Naive thymus-derived CD8-positive, alpha-beta T cell (primary cell): ENCODE measurements around the gene MUL1. TPM values are rescaled to one million over a fixed set of nuclear protein-coding genes. Genes with fewer than 3 reads are reported as not detected.
"Not testable (repeated sequence)": the region's sequence is repeated elsewhere in the genome, so short reads cannot be mapped to it uniquely, and the experiment has no call there.

Experiments used
- ATAC-seq, 2 donors: fragments of 150-1000 bp; cut with Tn5 transposase in 1 of 2; sonication (Bioruptor Pico), chemical (Tn5 transposase) in 1 of 2; 1 replicate in 1 of 2; 2 replicates in 1 of 2; pipeline ENCODE4 v1.10.0; 2021; ENCODE audit warnings: mild to moderate bottlenecking in 2 of 2, moderate library complexity in 2 of 2
- POLR2A ChIA-PET: fragments of 350-600 bp; sonication (Branson Sonifier 250); formaldehyde crosslinking; loops from one replicate; lab custom pipeline; 2021; ENCODE audit warnings: antibody characterized with exemption; lab: Charles Lee
- DNase-seq, 10 donors: peaks; one replicate each; pipeline versions ENCODE4 v3.0.0 to v3.0.0-alpha.2; 2020 to 2022
- H3K27ac Mint-ChIP-seq, 10 donors: one replicate each; pipeline ENCODE4 v1.8.0; 2020 to 2022; ENCODE audit warnings: mild to moderate bottlenecking in 10 of 10, mixed read lengths in 10 of 10, moderate library complexity in 4 of 10, inconsistent platforms in 1 of 10
- H3K27me3 Mint-ChIP-seq, 5 donors: one replicate each; pipeline ENCODE4 v1.8.0; 2021 to 2022; ENCODE audit warnings: mixed read lengths in 5 of 5
- H3K36me3 Mint-ChIP-seq, 3 donors: one replicate each; pipeline ENCODE4 v1.8.0; 2020 to 2022; ENCODE audit warnings: mixed read lengths in 3 of 3, mild to moderate bottlenecking in 2 of 3, inconsistent platforms in 1 of 3
- H3K4me1 Mint-ChIP-seq, 4 donors: one replicate each; pipeline ENCODE4 v1.8.0; 2021 to 2022; ENCODE audit warnings: mixed read lengths in 4 of 4
- H3K4me3 Mint-ChIP-seq, 10 donors: one replicate each; pipeline ENCODE4 v1.8.0; 2020 to 2022; ENCODE audit warnings: mild to moderate bottlenecking in 10 of 10, mixed read lengths in 10 of 10, moderate library complexity in 6 of 10, inconsistent platforms in 1 of 10
- H3K9me3 Mint-ChIP-seq, 9 donors: one replicate each; pipeline ENCODE4 v1.8.0; 2020 to 2022; ENCODE audit warnings: mixed read lengths in 9 of 9, mild to moderate bottlenecking in 3 of 9, inconsistent platforms in 1 of 9, moderate library complexity in 1 of 9
- polyA plus RNA-seq, 3 donors: library from polyadenylated mRNA; unstranded; fragments of 300-500 nt; fragmentation: Illumina TruSeq; gene quantifications; one replicate each; pipeline ENCODE4 v1.2.3, GENCODE V29; 2021
- total RNA-seq, 8 experiments: library from RNA in 2 of 8; stranded (reverse) in 2 of 8; gene quantifications; one replicate each; pipeline ENCODE4 v1.2.3 and lab custom pipeline; 2021 to 2026

MUL1 gene
- total and polyA plus RNA-seq, 5 experiments from 2014 or later = 17.4 to 36.2 (median 23.4) TPM

DNA sequence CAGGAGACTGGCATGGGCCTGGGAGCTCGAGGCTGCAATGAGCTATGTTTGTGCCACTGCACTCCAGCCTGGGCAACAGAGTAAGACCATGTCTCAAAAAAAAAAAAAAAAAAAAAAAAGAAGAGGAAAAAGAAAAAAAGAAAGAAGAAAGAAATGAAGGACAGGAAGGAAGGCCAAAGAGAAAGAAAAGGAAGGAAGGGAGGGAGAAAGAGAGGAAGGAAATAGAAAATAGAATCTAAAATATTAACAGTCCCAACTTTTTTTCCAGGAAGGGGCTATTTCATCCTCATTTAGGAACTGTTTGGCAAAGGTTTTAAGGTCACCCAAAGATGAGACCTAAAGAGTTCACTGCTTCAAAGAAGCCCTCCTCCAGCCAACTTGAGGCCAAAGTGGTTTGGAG is 2.5 kb downstream of the MUL1 start:
- no peaks in the 10 kb centered on the region for H3K9me3 Mint-ChIP-seq
- POLR2A ChIA-PET = interaction anchor here (1.7 kb wide), 1 partner anchor 19 kb away, joined by 4 read pairs; the partner anchor contains the start of gene CAMK2N1
- no peaks in the 10 kb centered on the region for H3K27me3 Mint-ChIP-seq
- DNase-seq (no peak), ATAC-seq (no peak)
- peak overlapping the region in 3 of 10 donors; percentile 68 to 97 (median 71) for H3K27ac Mint-ChIP-seq
- peaks cover 11 to 40% (median 35%) of the 10 kb centered on the region in 4 donors for H3K4me1 Mint-ChIP-seq
- H3K4me3 Mint-ChIP-seq = peak overlapping the region in 7 of 10 donors; percentile 8 to 58 (median 38)
- peaks cover 0 to 35% (median 7%) of the 10 kb centered on the region in 3 donors for H3K36me3 Mint-ChIP-seq

- ATAC-seq (no peak), DNase-seq (no peak)
- Mint-ChIP-seq H3K27ac (no peak overlapping the region), H3K4me3 (no peak overlapping the region), H3K27me3 (no peaks in the 10 kb centered on the region), H3K9me3 (no peaks in the 10 kb centered on the region), H3K4me1 (peaks cover 5 to 28% (median 18%) of the 10 kb centered on the region in 4 donors), H3K36me3 (peaks cover 0 to 63% (median 11%) of the 10 kb centered on the region in 3 donors)
- POLR2A ChIA-PET = no interaction called here
These were observed 7.2 kb downstream of the MUL1 start for GRCh38 chr1:20500716-20501115.

DNA sequence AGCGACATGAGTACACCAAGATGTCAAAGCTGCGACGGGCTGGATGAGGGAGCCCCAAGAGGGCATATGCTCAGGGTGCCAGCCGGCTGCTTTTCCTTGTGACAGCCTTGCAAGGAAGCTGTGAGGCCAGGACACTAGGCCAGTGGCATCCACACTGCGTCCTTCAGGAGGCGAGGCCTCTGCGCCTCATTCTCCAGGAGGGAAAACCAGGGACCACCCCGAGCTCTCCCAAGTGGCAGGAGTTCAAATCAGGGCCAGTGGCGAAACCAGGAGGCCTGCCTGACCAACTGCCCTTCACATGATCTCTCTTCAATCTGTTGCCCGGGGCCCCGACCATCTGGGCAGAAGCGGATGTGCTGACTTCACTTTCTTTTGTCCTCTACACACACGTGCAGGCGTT is 8.2 kb downstream of the MUL1 start:
- peaks cover 0 to 60% (median 11%) of the 10 kb centered on the region in 3 donors for H3K36me3 Mint-ChIP-seq
- DNase-seq = no peak
- H3K27me3 Mint-ChIP-seq = no peaks in the 10 kb centered on the region

DNA sequence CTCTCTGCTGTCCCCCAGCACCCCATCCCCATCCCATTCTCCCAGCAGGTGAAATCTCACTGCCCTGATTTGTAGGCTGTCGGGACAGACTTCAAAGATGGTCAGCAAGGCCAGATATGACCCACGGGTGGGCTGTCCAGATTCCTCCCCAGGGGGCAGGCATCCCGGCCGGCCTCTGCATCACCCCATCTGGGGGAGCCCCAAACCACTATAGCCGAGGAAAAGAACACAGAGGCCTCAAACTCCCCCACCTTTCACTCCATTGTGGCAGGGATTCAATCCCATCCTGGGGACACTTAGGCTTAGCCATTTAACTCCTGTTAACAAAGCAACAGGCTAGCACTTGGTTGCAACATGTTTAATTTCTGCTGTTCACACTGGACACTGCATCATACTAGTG is 8.8 kb downstream of the MUL1 start:
- peaks cover 0 to 57% (median 11%) of the 10 kb centered on the region in 3 donors for H3K36me3 Mint-ChIP-seq
- no peaks in the 10 kb centered on the region for H3K27me3 Mint-ChIP-seq
- H3K27ac Mint-ChIP-seq = peak overlapping the region in 1 of 10 donors; percentile 82
- DNase-seq = no peak
- H3K4me3 Mint-ChIP-seq = no peak overlapping the region
- POLR2A ChIA-PET = interaction anchor here (0.6 kb wide), 1 partner anchor 60 kb away, joined by 3 read pairs; no protein-coding TSS in a partner anchor
- peaks cover 1 to 15% (median 5%) of the 10 kb centered on the region in 4 donors for H3K4me1 Mint-ChIP-seq
- H3K9me3 Mint-ChIP-seq = no peaks in the 10 kb centered on the region
- no peak for ATAC-seq

More for the DNA sequence above, 8.2 kb downstream of the MUL1 start:
- Mint-ChIP-seq H3K27ac (no peak overlapping the region), H3K4me1 (peaks cover 4 to 19% (median 10%) of the 10 kb centered on the region in 4 donors), H3K9me3 (no peaks in the 10 kb centered on the region), H3K4me3 (no peak overlapping the region)
- ATAC-seq = no peak
- POLR2A ChIA-PET = interaction anchor here (0.6 kb wide), 1 partner anchor 60 kb away, joined by 3 read pairs; no protein-coding TSS in a partner anchor

DNA sequence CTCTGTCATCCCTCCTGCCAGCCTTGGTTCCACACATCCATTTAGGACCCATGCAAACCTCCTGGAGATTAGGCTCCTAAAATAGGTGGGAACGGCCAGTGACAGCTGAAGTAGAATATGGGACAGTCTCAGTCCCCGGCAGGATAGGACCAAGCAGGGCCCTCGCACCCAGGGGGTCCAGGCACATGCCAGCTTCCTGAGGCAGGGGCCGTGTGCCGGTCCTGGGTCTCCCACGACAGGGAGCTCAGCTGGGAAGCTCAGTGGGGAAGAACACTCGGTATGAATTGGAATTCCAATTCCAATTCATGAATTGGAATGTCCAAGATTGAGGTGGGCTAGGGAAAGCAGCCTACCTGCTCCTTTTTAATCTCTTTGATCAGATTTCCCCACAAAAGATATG is 9.8 kb downstream of the MUL1 start:
- H3K27ac Mint-ChIP-seq = no peak overlapping the region
- H3K9me3 Mint-ChIP-seq = no peaks in the 10 kb centered on the region
- peaks cover 0 to 51% (median 11%) of the 10 kb centered on the region in 3 donors for H3K36me3 Mint-ChIP-seq
- no peak overlapping the region for H3K4me3 Mint-ChIP-seq
- POLR2A ChIA-PET = no interaction called here
- ATAC-seq (no peak), DNase-seq (no peak)
- no peaks in the 10 kb centered on the region for H3K27me3 Mint-ChIP-seq
- H3K4me1 Mint-ChIP-seq = peaks cover 0 to 10% (median 2%) of the 10 kb centered on the region in 4 donors

GRCh38 chr1:20497506-20497905 is 10.4 kb downstream of the MUL1 start:
- Mint-ChIP-seq H3K27ac (no peak overlapping the region), H3K9me3 (no peaks in the 10 kb centered on the region), H3K27me3 (no peaks in the 10 kb centered on the region), H3K4me3 (no peak overlapping the region), H3K4me1 (peaks cover 0 to 10% (median 2%) of the 10 kb centered on the region in 4 donors), H3K36me3 (peaks cover 0 to 47% (median 11%) of the 10 kb centered on the region in 3 donors)
- POLR2A ChIA-PET = no interaction called here
- no peak for DNase-seq
- ATAC-seq = no peak

DNA sequence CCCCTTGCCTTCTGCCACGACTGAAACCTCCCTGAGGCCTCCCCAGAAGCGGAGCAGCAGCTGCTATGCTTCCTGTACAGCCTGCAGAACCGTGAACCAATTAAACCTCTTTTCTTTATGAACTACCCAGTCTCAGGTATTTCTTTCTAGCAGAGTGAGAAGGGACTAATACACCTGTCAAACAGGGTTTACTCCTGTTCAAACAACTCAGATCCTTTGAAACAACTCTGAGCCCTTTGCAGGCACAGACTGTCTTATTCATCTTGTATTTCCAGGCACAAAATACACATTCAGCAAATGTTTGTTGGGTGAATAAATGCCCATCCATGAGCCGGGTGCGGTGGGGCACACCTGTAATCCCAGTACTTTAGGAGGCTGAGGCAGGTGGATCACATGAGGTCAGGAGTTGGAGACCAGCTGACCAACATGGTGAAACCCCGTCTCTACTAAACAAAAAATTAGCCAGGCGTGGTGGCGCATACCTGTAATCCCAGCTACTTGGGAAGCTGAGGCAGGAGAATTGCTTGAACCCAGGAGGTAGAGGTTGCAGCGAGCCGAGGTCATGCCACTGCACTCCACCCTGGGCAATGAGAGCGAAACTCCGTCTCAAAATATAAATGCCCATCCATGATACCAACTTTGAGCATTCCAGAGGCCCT is 11.1 kb downstream of the MUL1 start:
- POLR2A ChIA-PET, H3K4me3 Mint-ChIP-seq, H3K9me3 Mint-ChIP-seq, H3K27me3 Mint-ChIP-seq, DNase-seq, ATAC-seq, H3K4me1 Mint-ChIP-seq: not testable (repeated sequence)
- Mint-ChIP-seq H3K27ac (peak overlapping the region in 3 of 10 donors; percentile 19 to 62 (median 39)), H3K36me3 (peaks cover 0 to 42% (median 11%) of the 10 kb centered on the region in 3 donors)

- H3K4me3 Mint-ChIP-seq = no peak overlapping the region
- peaks cover 0 to 10% (median under 1%) of the 10 kb centered on the region in 4 donors for H3K4me1 Mint-ChIP-seq
- DNase-seq (no peak), ATAC-seq (no peak)
- no peaks in the 10 kb centered on the region for H3K27me3 Mint-ChIP-seq
- peak overlapping the region in 5 of 10 donors; percentile 19 to 62 (median 48) for H3K27ac Mint-ChIP-seq
- POLR2A ChIA-PET = no interaction called here
- H3K36me3 Mint-ChIP-seq = peaks cover 0 to 36% (median 10%) of the 10 kb centered on the region in 3 donors
- H3K9me3 Mint-ChIP-seq = no peaks in the 10 kb centered on the region
These were observed 11.7 kb downstream of the MUL1 start for GRCh38 chr1:20496241-20496661.

- no peaks in the 10 kb centered on the region for H3K9me3 Mint-ChIP-seq
- H3K4me3 Mint-ChIP-seq = no peak overlapping the region
- H3K27me3 Mint-ChIP-seq = no peaks in the 10 kb centered on the region
- H3K36me3 Mint-ChIP-seq = peaks cover 0 to 30% (median 6%) of the 10 kb centered on the region in 3 donors
- peaks cover 0 to 10% (median 0%) of the 10 kb centered on the region in 4 donors for H3K4me1 Mint-ChIP-seq
- peak overlapping the region in 4 of 10 donors; percentile 37 to 62 (median 54) for H3K27ac Mint-ChIP-seq
- DNase-seq (no peak), ATAC-seq (no peak)
- POLR2A ChIA-PET = interaction anchor here (0.6 to 1.2 kb wide), 2 partner anchors 12 to 1847 kb away, joined by 5 to 6 read pairs; no protein-coding TSS in a partner anchor
These were observed 12.3 kb downstream of the MUL1 start for GRCh38 chr1:20495661-20496060.

GRCh38 chr1:20494609-20495311 is 13.2 kb downstream of the MUL1 start:
- no peak overlapping the region for H3K4me3 Mint-ChIP-seq
- POLR2A ChIA-PET = interaction anchor here (0.9 to 1.2 kb wide), 2 partner anchors 11 to 282 kb away, joined by 3 to 6 read pairs; no protein-coding TSS in a partner anchor

GRCh38 chr1:20493839-20494608 is 13.9 kb downstream of the MUL1 start:
- peak; percentile 68 to 89 (median 79) for DNase-seq
- H3K36me3 Mint-ChIP-seq = peaks cover 0 to 14% (median under 1%) of the 10 kb centered on the region in 3 donors
- H3K27ac Mint-ChIP-seq = no peak overlapping the region
- H3K27me3 Mint-ChIP-seq = peaks cover 0 to 6% (median 0%) of the 10 kb centered on the region in 5 donors
- POLR2A ChIA-PET = interaction anchor here (0.6 to 1.2 kb wide), 3 partner anchors 10 to 1314 kb away, joined by 3 to 6 read pairs (median 3); no protein-coding TSS in a partner anchor
- no peak overlapping the region for H3K4me3 Mint-ChIP-seq
- H3K4me1 Mint-ChIP-seq = peaks cover 0 to 10% (median 0%) of the 10 kb centered on the region in 4 donors
- ATAC-seq = peak; percentile 88 to 91
- H3K9me3 Mint-ChIP-seq = no peaks in the 10 kb centered on the region

More at GRCh38 chr1:20494609-20495311, 13.2 kb downstream of the MUL1 start:
- Mint-ChIP-seq H3K36me3 (peaks cover 0 to 21% (median 5%) of the 10 kb centered on the region in 3 donors), H3K4me1 (peaks cover 0 to 10% (median 0%) of the 10 kb centered on the region in 4 donors), H3K27me3 (peaks cover 0 to 5% (median 0%) of the 10 kb centered on the region in 5 donors), H3K27ac (no peak overlapping the region), H3K9me3 (no peaks in the 10 kb centered on the region)
- no peak for ATAC-seq
- DNase-seq = peak in 1 of 10 donors; percentile 16

- Mint-ChIP-seq H3K4me3 (peak overlapping the region in 2 of 10 donors; percentile 24 to 30), H3K27ac (peak overlapping the region in 2 of 10 donors; percentile 11 to 72), H3K4me1 (peaks cover 0 to 10% (median 0%) of the 10 kb centered on the region in 4 donors), H3K27me3 (peaks cover 0 to 6% (median 0%) of the 10 kb centered on the region in 5 donors), H3K9me3 (no peaks in the 10 kb centered on the region), H3K36me3 (peaks cover 0 to 7% (median 0%) of the 10 kb centered on the region in 3 donors)
- no peak for ATAC-seq
- POLR2A ChIA-PET = interaction anchor here (0.6 kb wide), 1 partner anchor 1313 kb away, joined by 3 read pairs; no protein-coding TSS in a partner anchor
- no peak for DNase-seq
These were observed 14.6 kb downstream of the MUL1 start for GRCh38 chr1:20493309-20493708.
